CD14-positive monocyte (primary cell): ENCODE measurements around the gene PLA2G4A. TPM values are rescaled to one million over a fixed set of nuclear protein-coding genes. Genes with fewer than 3 reads are reported as not detected.

ENCODE experiments used
- DNase-seq, 3 donors: peaks; one replicate each; pipeline ENCODE4 v3.0.0-alpha.2; 2011 to 2022
- H2AFZ ChIP-seq: 2 replicates; pipeline ENCODE4 v1.6.0; 2012; ENCODE audit warnings: mild to moderate bottlenecking, low read depth, low read length, inconsistent platforms; ENCODE audit not compliant: insufficient read depth, poor library complexity, severe bottlenecking
- H3K27ac ChIP-seq, 2 donors: 1 replicate in 1 of 2; 2 replicates in 1 of 2; pipeline ENCODE4 v1.5.1; 2012 to 2013; ENCODE audit warnings: low read length in 2 of 2, control low read depth in 1 of 2, inconsistent platforms in 1 of 2, low read depth in 1 of 2, mild to moderate bottlenecking in 1 of 2
- H3K27me3 ChIP-seq, 2 donors: one replicate each; pipeline versions ENCODE4 v1.6.0 to v1.6.1; 2011 to 2013; ENCODE audit warnings: low read length in 2 of 2; ENCODE audit not compliant: control insufficient read depth in 2 of 2, insufficient read depth in 2 of 2
- H3K36me3 ChIP-seq, 2 donors: replicated peaks in 1 of 2; 1 replicate in 1 of 2; 2 replicates in 1 of 2; pipeline versions ENCODE4 v1.5.1 to v1.6.1; 2012 to 2013; ENCODE audit warnings: low read length in 2 of 2, control low read depth in 1 of 2, inconsistent platforms in 1 of 2, mild to moderate bottlenecking in 1 of 2; ENCODE audit not compliant: insufficient read depth in 2 of 2, control insufficient read depth in 1 of 2
- H3K4me1 ChIP-seq, 2 donors: 1 replicate in 1 of 2; 2 replicates in 1 of 2; pipeline versions ENCODE4 v1.5.1 to v1.6.1; 2012 to 2013; ENCODE audit warnings: low read length in 2 of 2, control low read depth in 1 of 2, inconsistent platforms in 1 of 2, mild to moderate bottlenecking in 1 of 2, moderate library complexity in 1 of 2; ENCODE audit not compliant: insufficient read depth in 2 of 2, control insufficient read depth in 1 of 2
- H3K4me2 ChIP-seq: replicated peaks from 2 replicates; pipeline ENCODE3; 2012; ENCODE audit warnings: low read length, moderate library complexity, mild to moderate bottlenecking; ENCODE audit not compliant: poor library complexity, severe bottlenecking; ENCODE audit errors: extremely low read depth
- H3K4me3 ChIP-seq, 3 experiments: fragments of 200-600 bp in 1 of 3; sonication (generic) in 1 of 3; replicated peaks in 1 of 3; 1 replicate in 2 of 3; 2 replicates in 1 of 3; pipeline ENCODE4 v1.5.1; 2011 to 2013; ENCODE audit warnings: low read length in 3 of 3, mild to moderate bottlenecking in 3 of 3, control low read depth in 2 of 3, low read depth in 2 of 3, inconsistent platforms in 1 of 3, moderate library complexity in 1 of 3
- H3K79me2 ChIP-seq: 2 replicates; pipeline ENCODE4 v1.6.0; 2012; ENCODE audit warnings: mild to moderate bottlenecking, control low read depth, inconsistent platforms, low read length, moderate library complexity; ENCODE audit not compliant: insufficient read depth
- H3K9ac ChIP-seq: 2 replicates; pipeline ENCODE4 v1.6.0; 2017; ENCODE audit warnings: low read length, mild to moderate bottlenecking; ENCODE audit not compliant: insufficient read depth, poor library complexity, severe bottlenecking
- H3K9me3 ChIP-seq, 2 donors: replicated peaks in 1 of 2; 1 replicate in 1 of 2; 2 replicates in 1 of 2; pipeline versions ENCODE4 v1.5.1 to v1.6.1; 2012 to 2013; ENCODE audit warnings: low read length in 2 of 2, control low read depth in 1 of 2; ENCODE audit not compliant: control insufficient read depth in 1 of 2, insufficient read depth in 1 of 2
- H4K20me1 ChIP-seq: 2 replicates; pipeline ENCODE4 v1.6.0; 2012; ENCODE audit warnings: mild to moderate bottlenecking, low read length, control low read depth, moderate library complexity; ENCODE audit not compliant: insufficient read depth
- H3K27ac Mint-ChIP-seq, 7 donors: one replicate each; pipeline ENCODE4 v1.8.0; 2020; ENCODE audit warnings: mild to moderate bottlenecking in 7 of 7, mixed read lengths in 7 of 7, moderate library complexity in 6 of 7, inconsistent platforms in 2 of 7
- H3K27me3 Mint-ChIP-seq, 3 donors: one replicate each; pipeline ENCODE4 v1.8.0; 2021 to 2022; ENCODE audit warnings: low read depth in 3 of 3, mild to moderate bottlenecking in 3 of 3, mixed read lengths in 3 of 3, moderate library complexity in 3 of 3, inconsistent platforms in 1 of 3
- H3K36me3 Mint-ChIP-seq, 2 donors: one replicate each; pipeline ENCODE4 v1.8.0; 2020; ENCODE audit warnings: mixed read lengths in 2 of 2, inconsistent platforms in 1 of 2, mild to moderate bottlenecking in 1 of 2
- H3K4me1 Mint-ChIP-seq: one replicate; pipeline ENCODE4 v1.8.0; 2020; ENCODE audit warnings: mild to moderate bottlenecking, mixed read lengths
- H3K4me3 Mint-ChIP-seq, 2 donors: one replicate each; pipeline ENCODE4 v1.8.0; 2020; ENCODE audit warnings: mild to moderate bottlenecking in 2 of 2, mixed read lengths in 2 of 2, moderate library complexity in 1 of 2
- H3K9me3 Mint-ChIP-seq, 7 donors: one replicate each; pipeline ENCODE4 v1.8.0; 2020 to 2022; ENCODE audit warnings: mixed read lengths in 7 of 7, mild to moderate bottlenecking in 6 of 7, moderate library complexity in 6 of 7, inconsistent platforms in 2 of 7
- CTCF ChIP-seq: fragments of 200-600 bp; IDR thresholded peaks from one replicate; pipeline ENCODE4 v1.8.0; 2022; ENCODE audit warnings: antibody characterized with exemption, mild to moderate bottlenecking
- WGBS: methylation state at CpG from one replicate; pipeline ENCODE4 v1.1.5; 2013; ENCODE audit warnings: missing lambda C conversion rate; ENCODE audit not compliant: insufficient coverage; 5-methylcytosine and 5-hydroxymethylcytosine counted together
- intact Hi-C, 2 donors: fragments of 100-400 bp; cut with micrococcal nuclease; formaldehyde crosslinking; loops; one replicate each; pipeline versions ENCODE4 v1.15.0 to v1.15.1; 2023
- polyA plus RNA-seq, 3 donors: library from polyadenylated mRNA; depleted of rRNA in 1 of 3; unstranded in 2 of 3; stranded (reverse) in 1 of 3; fragments of 300-500 nt in 2 of 3; fragments of >200 nt in 1 of 3; fragmentation: Illumina TruSeq in 2 of 3; gene quantifications; 1 replicate in 2 of 3; 2 replicates in 1 of 3; pipeline ENCODE4 v1.2.3, GENCODE V29; 2012 to 2021

The PLA2G4A gene
- polyA plus RNA-seq, 3 donors, result 1.4 to 4.5 (median 4.1) TPM

- DNase-seq, result no peak
- H3K27ac Mint-ChIP-seq, result no peak overlapping the region
- no CpG with 5 or more reads among the region's 1 CpG for WGBS
- Histone ChIP-seq H3K9ac (no peak overlapping the region), H3K4me1 (no peaks in the 10 kb centered on the region), H4K20me1 (no peaks in the 10 kb centered on the region), H3K79me2 (peaks cover 11% of the 10 kb centered on the region), H3K9me3 (no peaks in the 10 kb centered on the region), H3K4me2 (no peak overlapping the region), H3K27me3 (no peaks in the 10 kb centered on the region), H3K27ac (no peak overlapping the region), H3K4me3 (no peak overlapping the region), H3K36me3 (peaks cover 9 to 56% of the 10 kb centered on the region in 2 donors), H2AFZ (no peak overlapping the region)
- TF ChIP-seq CTCF, result no peak
- H3K4me3 Mint-ChIP-seq, result no peak overlapping the region
- peaks cover 0 to 1% (median 0%) of the 10 kb centered on the region in 7 donors for H3K9me3 Mint-ChIP-seq
- peaks cover 7% of the 10 kb centered on the region for H3K4me1 Mint-ChIP-seq
- no peaks in the 10 kb centered on the region for H3K27me3 Mint-ChIP-seq
- H3K36me3 Mint-ChIP-seq, result peaks cover 37 to 41% of the 10 kb centered on the region in 2 donors
- intact Hi-C loops, result no loop called here
Observed at GRCh38 chr1:186873687-186874086, 44.9 kb downstream of the PLA2G4A start.

GRCh38 chr1:186875896-186876835 is 47.4 kb downstream of the PLA2G4A start:
- DNase-seq, result no peak
- peaks cover 6 to 41% of the 10 kb centered on the region in 2 donors for H3K36me3 ChIP-seq
- H3K4me1 Mint-ChIP-seq, result peaks cover 5% of the 10 kb centered on the region
- TF ChIP-seq CTCF, result no peak
- no peak overlapping the region for H3K9ac ChIP-seq
- no peaks in the 10 kb centered on the region for H4K20me1 ChIP-seq
- no peaks in the 10 kb centered on the region for H3K27me3 Mint-ChIP-seq
- peaks cover 23 to 29% of the 10 kb centered on the region in 2 donors for H3K36me3 Mint-ChIP-seq
- no peak overlapping the region for H3K27ac ChIP-seq
- intact Hi-C loops, result no loop called here
- H3K27ac Mint-ChIP-seq, result no peak overlapping the region
- no peaks in the 10 kb centered on the region for H3K9me3 Mint-ChIP-seq
- H3K4me1 ChIP-seq, result peaks cover 4 to 5% of the 10 kb centered on the region in 2 donors
- H3K4me3 Mint-ChIP-seq, result no peak overlapping the region
- H2AFZ ChIP-seq, result no peak overlapping the region
- no peaks in the 10 kb centered on the region for H3K9me3 ChIP-seq
- no peaks in the 10 kb centered on the region for H3K27me3 ChIP-seq
- 96% methylated on average over 5 of the region's 12 CpGs for WGBS
- H3K4me3 ChIP-seq, result no peak overlapping the region
- peaks cover 9% of the 10 kb centered on the region for H3K79me2 ChIP-seq
- no peak overlapping the region for H3K4me2 ChIP-seq
